ENCODE data around the gene ADAMTS14.

Gene ADAMTS14

GRCh38 chr10:70777063-70777875, 105.0 kb downstream of the ADAMTS14 start:
- DNase-seq (ENCODE audit: low read depth), result no peak
- no peak overlapping the region for H3K4me3 ChIP-seq (ENCODE audit: low read depth, low read length)
- TF ChIP-seq POLR2A (IDR thresholded peaks at IDR 0.05; ENCODE audit: extremely low read depth, insufficient read length), result no peak
- TF ChIP-seq CTCF (IDR thresholded peaks at IDR 0.05; ENCODE audit: low read depth, low read length), result no peak
- TF ChIP-seq MAX (IDR thresholded peaks at IDR 0.05; ENCODE audit: low read depth, low read length), result no peak
- no peak for TF ChIP-seq MYC (IDR thresholded peaks at IDR 0.05; ENCODE audit: low read depth, low read length)

DNA sequence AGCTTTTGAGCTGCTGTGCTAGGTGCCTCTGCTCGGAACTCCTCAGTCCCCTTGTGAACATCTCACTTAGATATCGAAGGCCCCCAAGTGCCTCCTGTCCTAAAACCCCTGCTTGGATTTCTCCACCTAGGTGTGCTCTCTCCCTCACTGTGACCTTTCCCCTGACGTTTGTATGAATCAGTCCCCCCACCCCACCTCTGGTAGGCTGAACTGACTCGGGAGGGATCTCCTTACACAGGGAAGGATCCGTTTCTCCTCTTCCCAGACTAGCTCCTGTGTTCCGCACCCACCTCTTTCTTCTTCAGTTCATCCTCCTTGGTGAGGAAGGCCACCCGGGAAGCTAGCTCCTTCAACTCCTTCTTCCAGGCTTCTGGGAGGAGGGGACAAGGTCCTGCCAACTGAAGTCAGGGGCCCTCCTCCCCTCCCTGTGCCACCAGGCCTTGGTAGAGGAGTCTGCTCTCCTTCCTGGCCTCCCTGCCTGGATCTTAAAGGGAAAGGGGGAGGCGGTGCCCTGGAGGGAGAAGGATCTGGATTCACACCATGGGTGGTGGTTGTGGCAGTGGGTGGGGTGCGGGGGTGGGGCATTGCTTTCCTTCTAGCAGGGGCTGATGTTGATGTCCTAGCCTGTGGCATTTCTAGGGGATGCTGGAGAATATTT, 106.1 kb downstream of the ADAMTS14 start:
- TF ChIP-seq POLR2A (IDR thresholded peaks at IDR 0.05; ENCODE audit: extremely low read depth, insufficient read length) (no peak), MAX (IDR thresholded peaks at IDR 0.05; ENCODE audit: low read depth, low read length) (no peak)
- no peak for DNase-seq (ENCODE audit: low read depth)
- H3K4me3 ChIP-seq (ENCODE audit: low read depth, low read length), result no peak overlapping the region

DNA sequence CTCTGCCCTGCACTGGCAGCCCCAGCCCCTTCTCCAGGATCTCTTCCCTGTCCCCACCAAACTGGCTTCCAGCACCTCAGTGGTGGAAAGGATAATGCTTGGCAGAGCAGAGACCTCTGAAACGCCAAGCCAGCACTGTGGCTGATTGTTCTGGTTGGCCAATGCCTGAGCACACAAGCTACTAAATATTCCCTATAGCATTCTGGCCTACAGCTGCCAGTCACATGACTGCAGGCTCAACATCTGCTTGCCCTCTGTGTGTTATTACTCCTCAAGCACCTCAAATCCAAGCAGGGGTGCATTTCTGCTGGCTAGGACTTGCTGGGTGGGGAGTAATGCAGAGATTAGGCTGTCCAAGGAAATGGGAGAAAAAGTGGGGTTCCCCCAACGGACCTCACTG, 106.8 kb downstream of the ADAMTS14 start:
- no peak for TF ChIP-seq POLR2A (IDR thresholded peaks at IDR 0.05; ENCODE audit: extremely low read depth, insufficient read length)
- TF ChIP-seq MAX (IDR thresholded peaks at IDR 0.05; ENCODE audit: low read depth, low read length), result no peak
- no peak for TF ChIP-seq CTCF (IDR thresholded peaks at IDR 0.05; ENCODE audit: low read depth, low read length)
- no peak for TF ChIP-seq MYC (IDR thresholded peaks at IDR 0.05; ENCODE audit: low read depth, low read length)
- no peak overlapping the region for H3K4me3 ChIP-seq (ENCODE audit: low read depth, low read length)

GRCh38 chr10:70779511-70780369, 107.4 kb downstream of the ADAMTS14 start:
- TF ChIP-seq MYC (IDR thresholded peaks at IDR 0.05; ENCODE audit: low read depth, low read length) (no peak), CTCF (IDR thresholded peaks at IDR 0.05; ENCODE audit: low read depth, low read length) (no peak), POLR2A (IDR thresholded peaks at IDR 0.05; ENCODE audit: extremely low read depth, insufficient read length) (no peak), MAX (IDR thresholded peaks at IDR 0.05; ENCODE audit: low read depth, low read length) (no peak)
- no peak for DNase-seq (ENCODE audit: low read depth)
- H3K4me3 ChIP-seq (ENCODE audit: low read depth, low read length), result no peak overlapping the region

More for the DNA sequence above, 106.8 kb downstream of the ADAMTS14 start:
- DNase-seq (ENCODE audit: low read depth), result no peak

- no peak overlapping the region for H3K4me3 ChIP-seq (ENCODE audit: low read depth, low read length)
- DNase-seq (ENCODE audit: low read depth), result no peak
- TF ChIP-seq POLR2A (IDR thresholded peaks at IDR 0.05; ENCODE audit: extremely low read depth, insufficient read length), result no peak
- TF ChIP-seq MAX (IDR thresholded peaks at IDR 0.05; ENCODE audit: low read depth, low read length), result no peak
- no peak for TF ChIP-seq MYC (IDR thresholded peaks at IDR 0.05; ENCODE audit: low read depth, low read length)
- TF ChIP-seq CTCF (IDR thresholded peaks at IDR 0.05; ENCODE audit: low read depth, low read length), result no peak
These were observed 108.1 kb downstream of the ADAMTS14 start for GRCh38 chr10:70780370-70780760.

Measured in NB4 (cell line).